K562 (cell line): Measurements from ENCODE around the gene SMCO3. TPM values are rescaled to one million over a fixed set of nuclear protein-coding genes. Genes with fewer than 3 reads are reported as not detected.

Experiments
- ATAC-seq: fragments of 200-7000 bp; cut with Tn5 transposase; 3 replicates; pipeline ENCODE4 v1.9.1; 2020; ENCODE audit warnings: moderate library complexity
- BruUV-seq: library from RNA; stranded (reverse); fragments of 400-500 nt; replicated peaks from 2 replicates; lab custom pipeline; 2021; lab: Mats Ljungman, UMichigan
- CTCF ChIA-PET: fragments of 300-600 bp; formaldehyde crosslinking; extraction: SDS; loops from one replicate; lab custom pipeline; 2021; ENCODE audit warnings: low intra/inter-chr PET ratio; lab: Yijun Ruan, JAX
- POLR2A ChIA-PET: fragments of 300-600, 350-650 bp; sonication (Branson Sonifier 250); formaldehyde crosslinking; extraction: SDS; loops from one replicate; lab custom pipeline; 2021; ENCODE audit warnings: antibody characterized with exemption, inconsistent platforms; lab: Yijun Ruan, JAX
- DNase-seq, 4 experiments: peaks; one replicate each; pipeline versions ENCODE4 v3.0.0 to v3.0.0-alpha.2; 2011 to 2018; ENCODE audit warnings: low spot score in 3 of 4, mixed read lengths in 3 of 4; ENCODE audit errors: extremely low read depth in 1 of 4
- FAIRE-seq: peaks from 2 replicates; lab custom pipeline; 2011; peaks lifted over from hg19 to GRCh38; lab: Jason Lieb, UNC
- H2AFZ ChIP-seq: 2 replicates; pipeline ENCODE4 v1.6.0; 2011; ENCODE audit warnings: low read depth, low read length, control low read depth, inconsistent platforms
- H3K27ac ChIP-seq: fragments of 200-600 bp; 3 replicates; pipeline ENCODE4 v1.8.0; 2011; ENCODE audit warnings: low read depth, mild to moderate bottlenecking, control low read depth, inconsistent platforms, low read length, moderate library complexity, mixed read lengths; ENCODE audit errors: extremely low read depth
- H3K27me3 ChIP-seq, 2 experiments: fragments of 300-600 bp in 1 of 2; 2 replicates in 1 of 2; 3 replicates in 1 of 2; pipeline versions ENCODE4 v1.6.0 to v1.8.0; 2011; ENCODE audit warnings: inconsistent platforms in 2 of 2, low read length in 2 of 2, mild to moderate bottlenecking in 1 of 2, mixed read lengths in 1 of 2, moderate library complexity in 1 of 2; ENCODE audit not compliant: control insufficient read depth in 2 of 2, insufficient read depth in 2 of 2
- H3K36me3 ChIP-seq: fragments of 300-600 bp; 3 replicates; pipeline ENCODE4 v1.8.0; 2011; ENCODE audit warnings: mild to moderate bottlenecking, low read length, inconsistent platforms; ENCODE audit not compliant: control insufficient read depth, insufficient read depth
- H3K4me1 ChIP-seq, 2 experiments: fragments of 200-600 bp in 1 of 2; replicated peaks in 1 of 2; 2 replicates in 1 of 2; 3 replicates in 1 of 2; pipeline versions ENCODE4 v1.5.1 to v1.8.0; 2011; ENCODE audit warnings: inconsistent platforms in 2 of 2, low read length in 2 of 2, mild to moderate bottlenecking in 1 of 2, mixed read lengths in 1 of 2, moderate library complexity in 1 of 2; ENCODE audit not compliant: control insufficient read depth in 2 of 2, insufficient read depth in 2 of 2
- H3K4me2 ChIP-seq: 2 replicates; pipeline ENCODE4 v1.6.1; 2011; ENCODE audit warnings: low read length, control low read depth, inconsistent platforms, mixed read lengths; ENCODE audit not compliant: insufficient read depth
- H3K4me3 ChIP-seq: fragments of 200-600 bp; sonication (generic), shearing (Covaris generic); 2 replicates; pipeline ENCODE4 v1.5.1; 2016; ENCODE audit warnings: control low read depth, inconsistent platforms
- H3K79me2 ChIP-seq: fragments of 200-600 bp; 3 replicates; pipeline ENCODE4 v1.8.0; 2011; ENCODE audit warnings: low read length, inconsistent platforms; ENCODE audit not compliant: control insufficient read depth, insufficient read depth
- H3K9ac ChIP-seq, 2 experiments: 2 replicates each; pipeline versions ENCODE4 v1.6.0 to v1.6.1; 2011; ENCODE audit warnings: low read depth in 2 of 2, low read length in 2 of 2, control low read depth in 1 of 2, inconsistent platforms in 1 of 2, mild to moderate bottlenecking in 1 of 2, mixed read lengths in 1 of 2; ENCODE audit not compliant: insufficient read depth in 1 of 2
- H3K9me1 ChIP-seq: one replicate; pipeline ENCODE4 v1.6.0; 2011; ENCODE audit warnings: inconsistent platforms, mild to moderate bottlenecking, low read length, moderate library complexity; ENCODE audit not compliant: control insufficient read depth, insufficient read depth
- H3K9me3 ChIP-seq: replicated peaks from 2 replicates; pipeline ENCODE4 v1.5.1; 2011; ENCODE audit warnings: low read depth, low read length, inconsistent platforms; ENCODE audit not compliant: control insufficient read depth, insufficient read depth
- H4K20me1 ChIP-seq: replicated peaks from 2 replicates; pipeline ENCODE4 v1.6.1; 2011; ENCODE audit warnings: low read length, inconsistent platforms, mixed read lengths; ENCODE audit not compliant: control insufficient read depth, insufficient read depth
- RFX1 ChIP-seq: fragments of 450-650 bp; IDR thresholded peaks from 2 replicates; pipeline ENCODE4 v1.6.1; 2016; ENCODE audit warnings: mild to moderate bottlenecking, moderate library complexity
- UBTF ChIP-seq, 2 experiments: IDR thresholded peaks; 2 replicates each; pipeline ENCODE4 v1.6.1; 2012; ENCODE audit warnings: improper control_type of control experiment in 2 of 2, low read depth in 2 of 2, low read length in 2 of 2, borderline replicate concordance in 1 of 2
- USF2 ChIP-seq: sonication (generic); formaldehyde crosslinking; IDR thresholded peaks from 2 replicates; pipeline ENCODE4 v1.5.0; 2020; ENCODE audit warnings: missing genetic modification reagents
- in situ Hi-C: fragments of 300-500 bp; cut with MboI; formaldehyde crosslinking; loops from 4 replicates; pipeline ENCODE4 v1.15.0; 2018; ENCODE audit warnings: inconsistent platforms, mixed read lengths
- intact Hi-C: fragments of 100-400 bp; cut with micrococcal nuclease; formaldehyde crosslinking; loops from 2 replicates; pipeline ENCODE4 v1.14.2; 2022
- polyA plus RNA-seq, 8 experiments: library from polyadenylated mRNA; depleted of rRNA in 4 of 8; stranded (reverse) in 5 of 8; unstranded in 3 of 8; fragments of >200 nt; fragmentation: Nextera tagmentation in 2 of 8; fragmentation: Illumina TruSeq in 1 of 8; extraction: Ambion mirVana in 2 of 8; extraction: Trizol in 1 of 8; gene quantifications; 2 replicates each; pipeline versions ENCODE4 v1.2.1 to v1.2.3, GENCODE V29; 2011 to 2014; ENCODE audit warnings: inconsistent platforms in 1 of 8, missing spikeins in 1 of 8
- total RNA-seq, 7 experiments: library from RNA; depleted of rRNA in 6 of 7; stranded (reverse); fragments of >200 nt in 6 of 7; fragmentation: Illumina TruSeq in 2 of 7; extraction: Trizol in 2 of 7; gene quantifications; 2 replicates each; pipeline versions ENCODE4 v1.2.1 to v1.2.3, GENCODE V29; 2011 to 2021; ENCODE audit warnings: low replicate concordance in 1 of 7

SMCO3 gene
- total and polyA plus RNA-seq, 9 of the 15 experiments (the other 6 are each of a cell fraction or from before 2014, with no cell fraction given): 0.10 to 0.14 TPM; not detected in 7

- no TSS peak for BruUV-seq
- H3K9me1 ChIP-seq: no peaks in the 10 kb centered on the region
- TF ChIP-seq UBTF (IDR thresholded peaks at IDR 0.05; ENCODE audit: borderline replicate concordance in 1 of 2, low read depth in 2 of 2, low read length in 2 of 2) (no peak), USF2 (CRISPR knock-in tag) (0 out of 2 replicates have a peak, but pooled peaks have one; percentile 15), RFX1 (peak; percentile 81)
- TF ChIP-seq, all 486 proteins: peak for 2
- Histone ChIP-seq H3K79me2 (no peaks in the 10 kb centered on the region), H3K36me3 (no peaks in the 10 kb centered on the region), H3K27ac (no peak overlapping the region), H3K9ac (no peak overlapping the region), H2AFZ (no peak overlapping the region), H3K9me3 (no peaks in the 10 kb centered on the region), H3K27me3 (no peaks in the 10 kb centered on the region), H3K4me3 (no peak overlapping the region), H3K4me1 (peaks cover 0 to 15% of the 10 kb centered on the region in 2 experiments; a peak in 3 of 5 replicates), H4K20me1 (no peaks in the 10 kb centered on the region), H3K4me2 (no peak overlapping the region)
- intact Hi-C loops (no loop called here), in situ Hi-C loops (no loop called here)
- CTCF ChIA-PET: no interaction called here
- FAIRE-seq (no peak), DNase-seq (no peak), ATAC-seq (no peak)
- POLR2A ChIA-PET: interaction anchor here (0.9 kb wide), 1 partner anchor 19 kb away, joined by 3 read pairs; no protein-coding TSS in a partner anchor
These were observed 20.5 kb upstream of the SMCO3 start for GRCh38 chr12:14834509-14834908.
